OCI-LY3 (cell line): Measurements from ENCODE around the gene HCFC1R1.

ENCODE experiments used
- H2AFZ ChIP-seq: fragments of 200-600, 300-600 bp; shearing (Covaris generic); 2 replicates; pipeline ENCODE4 v1.6.0; 2014; ENCODE audit warnings: antibody characterized with exemption, low read depth, low read length
- H3K27ac ChIP-seq: fragments of 200-600, 300-600 bp; sonication (generic); 2 replicates; pipeline ENCODE4 v1.5.1; 2014; ENCODE audit warnings: mild to moderate bottlenecking, low read length, moderate library complexity, mixed read lengths
- H3K27me3 ChIP-seq: fragments of 200-600, 300-600 bp; sonication (generic); 2 replicates; pipeline ENCODE4 v1.6.1; 2014; ENCODE audit warnings: low read depth, low read length, mixed read lengths
- H3K36me3 ChIP-seq: fragments of 200-600, 300-600 bp; sonication (generic); replicated peaks from 2 replicates; pipeline ENCODE3; 2014; ENCODE audit warnings: low read depth, low read length, mixed read lengths
- H3K4me1 ChIP-seq: fragments of 300-600, 200-600 bp; sonication (generic); 2 replicates; pipeline ENCODE4 v1.6.1; 2014; ENCODE audit warnings: low read length, mixed read lengths
- H3K4me2 ChIP-seq: fragments of 200-600, 300-600 bp; sonication (generic); 2 replicates; pipeline ENCODE4 v1.6.1; 2014; ENCODE audit warnings: low read length, mixed read lengths
- H3K4me3 ChIP-seq: fragments of 300-600, 200-600 bp; sonication (generic); 2 replicates; pipeline ENCODE4 v1.5.1; 2014; ENCODE audit warnings: antibody characterized with exemption, mild to moderate bottlenecking, low read length, moderate library complexity
- H3K79me2 ChIP-seq: fragments of 300-600, 200-600 bp; shearing (Covaris generic); 2 replicates; pipeline ENCODE4 v1.6.1; 2014; ENCODE audit warnings: mild to moderate bottlenecking, low read length, mixed read lengths
- H3K9ac ChIP-seq: fragments of 300-600, 200-600 bp; shearing (Covaris generic); 2 replicates; pipeline ENCODE4 v1.6.0; 2014; ENCODE audit warnings: mild to moderate bottlenecking, low read length, moderate library complexity
- H3K9me3 ChIP-seq: fragments of 200-600, 300-600 bp; shearing (Covaris generic); 2 replicates; pipeline ENCODE4 v1.6.1; 2014; ENCODE audit warnings: low read length, mixed read lengths; ENCODE audit not compliant: insufficient read depth
- H4K20me1 ChIP-seq: fragments of 200-600, 300-600 bp; sonication (generic); 2 replicates; pipeline ENCODE4 v1.6.1; 2016; ENCODE audit warnings: low read length, mixed read lengths; ENCODE audit not compliant: insufficient read depth
- EZH2phosphoT487 ChIP-seq: fragments of 200-600 bp; shearing (Covaris generic); IDR thresholded peaks from 2 replicates; pipeline ENCODE4 v1.6.1; 2018; ENCODE audit warnings: antibody characterized with exemption, mixed run types, low read depth
- TF ChIP-seq, protein P1 (sequence below): fragments of 200-600, 300-600 bp; sonication (generic); IDR thresholded peaks from 2 replicates; pipeline ENCODE4 v1.5.1; 2014; ENCODE audit warnings: antibody characterized with exemption, low read length, low read depth

Gene HCFC1R1

DNA sequence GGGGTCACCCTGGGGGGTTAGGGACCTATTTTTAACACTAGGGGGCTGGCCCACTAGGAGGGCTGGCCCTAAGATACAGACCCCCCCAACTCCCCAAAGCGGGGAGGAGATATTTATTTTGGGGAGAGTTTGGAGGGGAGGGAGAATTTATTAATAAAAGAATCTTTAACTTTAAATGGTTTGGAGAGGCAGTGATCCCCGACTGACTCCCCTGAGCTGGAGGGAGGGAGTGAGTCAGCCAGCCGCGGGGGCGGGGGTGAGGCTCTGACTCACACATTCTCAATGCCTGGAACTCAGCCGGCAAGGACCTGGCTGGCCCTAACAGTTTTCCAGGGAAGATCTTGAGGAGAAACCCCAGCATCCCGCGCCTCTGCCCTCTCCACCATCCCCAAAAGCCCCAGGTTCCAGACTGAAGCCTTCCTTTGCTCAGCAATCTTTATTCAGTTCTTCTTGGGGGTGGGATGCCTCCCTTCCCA lies 1.5 kb downstream of the HCFC1R1 start:
- TF ChIP-seq, protein P1, sequence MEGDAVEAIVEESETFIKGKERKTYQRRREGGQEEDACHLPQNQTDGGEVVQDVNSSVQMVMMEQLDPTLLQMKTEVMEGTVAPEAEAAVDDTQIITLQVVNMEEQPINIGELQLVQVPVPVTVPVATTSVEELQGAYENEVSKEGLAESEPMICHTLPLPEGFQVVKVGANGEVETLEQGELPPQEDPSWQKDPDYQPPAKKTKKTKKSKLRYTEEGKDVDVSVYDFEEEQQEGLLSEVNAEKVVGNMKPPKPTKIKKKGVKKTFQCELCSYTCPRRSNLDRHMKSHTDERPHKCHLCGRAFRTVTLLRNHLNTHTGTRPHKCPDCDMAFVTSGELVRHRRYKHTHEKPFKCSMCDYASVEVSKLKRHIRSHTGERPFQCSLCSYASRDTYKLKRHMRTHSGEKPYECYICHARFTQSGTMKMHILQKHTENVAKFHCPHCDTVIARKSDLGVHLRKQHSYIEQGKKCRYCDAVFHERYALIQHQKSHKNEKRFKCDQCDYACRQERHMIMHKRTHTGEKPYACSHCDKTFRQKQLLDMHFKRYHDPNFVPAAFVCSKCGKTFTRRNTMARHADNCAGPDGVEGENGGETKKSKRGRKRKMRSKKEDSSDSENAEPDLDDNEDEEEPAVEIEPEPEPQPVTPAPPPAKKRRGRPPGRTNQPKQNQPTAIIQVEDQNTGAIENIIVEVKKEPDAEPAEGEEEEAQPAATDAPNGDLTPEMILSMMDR = no peak
- TF ChIP-seq EZH2phosphoT487 = no peak
- H3K4me3 ChIP-seq = no peak overlapping the region
- no peak overlapping the region for H3K27ac ChIP-seq
- H3K36me3 ChIP-seq = peaks cover 8% of the 10 kb centered on the region
- no peaks in the 10 kb centered on the region for H3K79me2 ChIP-seq
- H3K9me3 ChIP-seq = no peaks in the 10 kb centered on the region
- H3K9ac ChIP-seq = no peak overlapping the region
- H4K20me1 ChIP-seq = no peaks in the 10 kb centered on the region
- no peak overlapping the region for H2AFZ ChIP-seq
- H3K4me1 ChIP-seq = peaks cover 32% of the 10 kb centered on the region
- H3K27me3 ChIP-seq = no peaks in the 10 kb centered on the region
- no peak overlapping the region for H3K4me2 ChIP-seq

DNA sequence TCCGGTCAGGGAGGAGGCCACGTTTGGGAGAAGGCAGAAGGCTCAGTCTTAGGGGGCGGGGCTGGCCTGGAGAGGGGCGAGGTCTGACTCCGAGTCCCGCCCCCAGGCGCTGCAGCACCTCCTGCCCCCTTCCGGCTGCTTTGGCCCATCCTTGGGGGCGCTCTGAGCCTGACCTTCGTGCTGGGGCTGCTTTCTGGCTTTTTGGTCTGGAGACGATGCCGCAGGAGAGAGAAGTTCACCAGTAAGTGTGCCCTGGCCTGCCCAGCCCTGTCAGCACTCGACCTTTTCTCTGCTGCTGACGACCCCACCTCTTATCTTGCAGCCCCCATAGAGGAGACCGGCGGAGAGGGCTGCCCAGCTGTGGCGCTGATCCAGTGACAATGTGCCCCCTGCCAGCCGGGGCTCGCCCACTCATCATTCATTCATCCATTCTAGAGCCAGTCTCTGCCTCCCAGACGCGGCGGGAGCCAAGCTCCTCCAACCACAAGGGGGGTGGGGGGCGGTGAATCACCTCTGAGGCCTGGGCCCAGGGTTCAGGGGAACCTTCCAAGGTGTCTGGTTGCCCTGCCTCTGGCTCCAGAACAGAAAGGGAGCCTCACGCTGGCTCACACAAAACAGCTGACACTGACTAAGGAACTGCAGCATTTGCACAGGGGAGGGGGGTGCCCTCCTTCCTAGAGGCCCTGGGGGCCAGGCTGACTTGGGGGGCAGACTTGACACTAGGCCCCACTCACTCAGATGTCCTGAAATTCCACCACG lies 2.1 kb downstream of the HCFC1R1 start:
- H3K4me1 ChIP-seq = peaks cover 32% of the 10 kb centered on the region
- H2AFZ ChIP-seq = no peak overlapping the region
- no peak overlapping the region for H3K9ac ChIP-seq
- H3K27ac ChIP-seq = no peak overlapping the region
- no peaks in the 10 kb centered on the region for H4K20me1 ChIP-seq
- H3K27me3 ChIP-seq = no peaks in the 10 kb centered on the region
- no peak for TF ChIP-seq EZH2phosphoT487
- TF ChIP-seq, protein P1 = peak; percentile 18
- H3K79me2 ChIP-seq = no peaks in the 10 kb centered on the region
- peaks cover 3% of the 10 kb centered on the region for H3K36me3 ChIP-seq
- H3K4me3 ChIP-seq = no peak overlapping the region
- H3K9me3 ChIP-seq = no peaks in the 10 kb centered on the region
- peak overlapping the region; percentile 96; the same call in 1 of the 2 replicates for H3K4me2 ChIP-seq

DNA sequence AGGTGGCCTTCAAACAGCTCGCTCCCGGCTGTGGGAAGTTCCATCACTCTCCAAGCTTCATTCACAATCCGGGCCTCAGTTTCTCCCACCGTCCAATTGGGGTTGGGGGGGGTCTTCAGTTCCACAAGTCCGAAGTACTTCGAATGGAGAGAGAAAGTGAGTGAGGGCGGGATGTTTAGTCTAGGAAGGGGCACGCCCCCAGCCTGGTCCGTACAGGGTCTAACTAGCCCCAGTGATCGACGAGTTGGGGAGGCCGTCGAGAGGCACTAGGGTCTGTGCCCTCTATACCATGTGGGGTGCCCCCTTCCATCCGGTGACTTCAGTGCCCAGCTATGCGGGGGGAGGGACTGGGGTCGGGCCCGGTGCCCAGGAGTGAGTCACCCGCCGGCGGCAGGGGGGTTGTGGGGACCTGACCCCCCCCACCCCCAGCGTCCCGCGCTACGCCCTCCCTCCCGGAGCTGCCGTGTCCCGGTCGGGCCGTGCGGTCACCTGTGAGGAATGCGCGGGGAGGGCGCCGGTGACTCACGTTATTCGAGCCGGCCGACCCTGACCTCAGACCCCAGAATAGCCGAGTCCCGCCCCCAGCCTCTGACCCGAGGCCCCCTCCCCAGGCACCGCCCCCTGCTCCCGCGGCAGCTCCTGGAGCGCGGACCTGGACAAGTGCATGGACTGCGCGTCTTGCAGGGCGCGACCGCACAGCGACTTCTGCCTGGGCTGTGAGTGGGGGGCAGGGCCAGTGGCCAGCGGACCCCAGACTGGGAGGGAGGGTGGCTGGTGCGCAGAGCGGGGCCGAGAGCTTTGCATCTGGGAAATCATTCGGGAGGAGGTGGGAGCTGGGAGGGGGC lies 2.9 kb downstream of the HCFC1R1 start:
- 0 out of 2 replicates have a peak overlapping the region, but pooled peaks have one; percentile 39 for H2AFZ ChIP-seq
- H3K9me3 ChIP-seq = no peaks in the 10 kb centered on the region
- H3K27me3 ChIP-seq = no peaks in the 10 kb centered on the region
- TF ChIP-seq, protein P1 = no peak
- TF ChIP-seq EZH2phosphoT487 = no peak
- peak overlapping the region; percentile 90 for H3K4me3 ChIP-seq
- no peaks in the 10 kb centered on the region for H3K79me2 ChIP-seq
- H4K20me1 ChIP-seq = no peaks in the 10 kb centered on the region
- no peaks in the 10 kb centered on the region for H3K36me3 ChIP-seq
- peaks cover 32% of the 10 kb centered on the region for H3K4me1 ChIP-seq
- peak overlapping the region; percentile 49 for H3K9ac ChIP-seq
- no peak overlapping the region for H3K27ac ChIP-seq
- peak overlapping the region; percentile 96 for H3K4me2 ChIP-seq

DNA sequence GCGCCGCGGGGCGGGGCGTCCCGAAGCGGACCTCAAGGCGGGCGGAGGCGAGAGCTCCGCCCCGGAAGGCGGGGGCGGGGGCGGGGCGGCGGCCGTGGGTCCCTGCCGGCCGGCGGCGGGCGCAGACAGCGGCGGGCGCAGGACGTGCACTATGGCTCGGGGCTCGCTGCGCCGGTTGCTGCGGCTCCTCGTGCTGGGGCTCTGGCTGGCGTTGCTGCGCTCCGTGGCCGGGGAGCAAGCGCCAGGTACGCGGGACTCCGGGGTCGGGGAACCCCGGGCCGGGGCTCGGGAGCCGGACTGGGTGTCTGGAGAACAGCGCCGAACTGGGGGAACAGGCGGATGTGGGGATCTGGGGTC lies 3.5 kb downstream of the HCFC1R1 start, which contains the start of gene TNFRSF12A:
TNFRSF12A (plus strand) TSS at position 122 of the 357 bp plus-strand sequence; CDS start at position 152, 30 bp downstream.
- Histone ChIP-seq H3K36me3 (no peaks in the 10 kb centered on the region), H3K27me3 (no peaks in the 10 kb centered on the region), H3K27ac (no peak within 1 kb of the TSS), H3K4me3 (peak within 1 kb of the TSS; percentile 90), H3K9ac (peak within 1 kb of the TSS; percentile 49), H2AFZ (peak within 1 kb of the TSS; percentile 86; the same call in 1 of the 2 replicates), H3K4me1 (peaks cover 32% of the 10 kb centered on the region), H3K4me2 (peak within 1 kb of the TSS; percentile 96), H4K20me1 (no peaks in the 10 kb centered on the region), H3K79me2 (no peaks in the 10 kb centered on the region), H3K9me3 (no peaks in the 10 kb centered on the region)
- TF ChIP-seq, protein P1 = no peak
- no peak for TF ChIP-seq EZH2phosphoT487
